H1 (cell line): ENCODE data around the gene CCDC92B. TPM values are rescaled to one million over a fixed set of nuclear protein-coding genes. Genes with fewer than 3 reads are reported as not detected.
A peak's percentile ranks its signal among the peaks of the same experiment; 100 is the strongest.

Source experiments
- microRNA counts: library from miRNA; unstranded; fragments of <30 nt; microRNA quantifications from one replicate; lab custom pipeline; 2015
- microRNA-seq, 2 experiments: library from miRNA; unstranded; fragments of <30 nt; microRNA quantifications; one replicate each; pipeline versions ENCODE4 to v1.2.0, GENCODE V29; 2016 to 2020; ENCODE audit warnings: borderline microRNAs expressed in 2 of 2, borderline number of aligned reads in 2 of 2, borderline replicate concordance in 1 of 2
- polyA plus RNA-seq, 7 experiments: library from polyadenylated mRNA; depleted of rRNA in 3 of 7; stranded (reverse) in 5 of 7; unstranded in 2 of 7; fragments of >200 nt in 5 of 7; fragments of 200-250 nt in 2 of 7; gene quantifications; 1 replicate in 5 of 7; 2 replicates in 1 of 7; 4 replicates in 1 of 7; pipeline versions ENCODE4 v1.2.1 to v1.2.3, GENCODE V29; 2011 to 2013; ENCODE audit warnings: missing spikeins in 2 of 7, mixed read lengths in 2 of 7
- small RNA-seq: library from polyadenylated mRNA; stranded (forward); fragments of <200 nt; extraction: miRNeasy Mini kit (QIAGEN cat#:217004); gene quantifications from one replicate; pipeline ENCODE3, GENCODE V24; 2013; ENCODE audit not compliant: insufficient read depth
- total RNA-seq: library from RNA; stranded (reverse); fragmentation: NEBNext Ultra II Directional; extraction: Animal tissue kit (Norgen Biotek cat#: 25700); gene quantifications from 2 replicates; pipeline ENCODE4 v1.2.1, GENCODE V29; 2021

The CCDC92B gene
- total and polyA plus RNA-seq, 2 of the 8 experiments (the other 6 are each of a cell fraction or from before 2014, with no cell fraction given) = 5.5 to 12.1 TPM

MicroRNAs within 50 kb of the gene (microRNA counts, 767-probe panel; counts per million panel counts)
- microRNA hsa-miR-1253 (lab: Ali Mortazavi, UCI) = 879 counts per million, percentile 95 among the panel's probes with 10 or more counts

Small RNA genes lying within 50 kb of the gene (microRNA-seq; reads per million reads assigned to microRNA genes)
- 0.20 to 1.1 reads per million in 2 experiments for gene MIR1253
- gene MIR6776 = 0 reads per million in 2 experiments

Small RNA genes lying within 50 kb of the gene (small RNA-seq; reads per million reads assigned to genes)
- gene MIR1253 = not detected
- not detected for gene MIR6776
- gene RN7SL608P = not detected
- not detected for gene hsa-mir-1253

Other genes with a start within 250 kb of the CCDC92B start
- 58.1 and 59.4 TPM in 2 replicates for gene METTL16, start 237.8 kb downstream of the CCDC92B start, total RNA-seq
- 22.1 and 22.8 TPM in 2 replicates for gene METTL16, start 237.8 kb downstream of the CCDC92B start, polyA plus RNA-seq (2011; rRNA removed)
- gene PAFAH1B1, start 156.0 kb downstream of the CCDC92B start, total RNA-seq = 137 and 152 TPM in 2 replicates
- 29.6 and 42.0 TPM in 2 replicates for gene PAFAH1B1, start 156.0 kb downstream of the CCDC92B start, polyA plus RNA-seq (2011; rRNA removed)
- 93.6 and 98.6 TPM in 2 replicates for gene CLUH, start 37.9 kb downstream of the CCDC92B start, total RNA-seq
- gene CLUH, start 37.9 kb downstream of the CCDC92B start, polyA plus RNA-seq (2011; rRNA removed) = 33.6 and 46.8 TPM in 2 replicates
- 63.4 and 63.8 TPM in 2 replicates for gene RAP1GAP2, start 46.8 kb upstream of the CCDC92B start, total RNA-seq
- 24.0 and 28.9 TPM in 2 replicates for gene RAP1GAP2, start 46.8 kb upstream of the CCDC92B start, polyA plus RNA-seq (2011; rRNA removed)